GM18867 (cell line): ENCODE data around the gene KRTAP19-4.
"Not testable (repeated sequence)": the region's sequence is repeated elsewhere in the genome, so short reads cannot be mapped to it uniquely, and the experiment has no call there.

Source experiments
- ATAC-seq: cut with Tn5 transposase; IDR thresholded peaks from one replicate; pipeline ENCODE4 v1.9.1; 2021; ENCODE audit warnings: mild to moderate bottlenecking, moderate library complexity; ENCODE audit not compliant: unreplicated experiment

KRTAP19-4 gene, protein sequence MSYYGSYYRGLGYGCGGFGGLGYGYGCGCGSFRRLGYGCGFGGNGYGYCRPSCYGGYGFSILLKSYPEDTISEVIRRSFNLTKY

DNA sequence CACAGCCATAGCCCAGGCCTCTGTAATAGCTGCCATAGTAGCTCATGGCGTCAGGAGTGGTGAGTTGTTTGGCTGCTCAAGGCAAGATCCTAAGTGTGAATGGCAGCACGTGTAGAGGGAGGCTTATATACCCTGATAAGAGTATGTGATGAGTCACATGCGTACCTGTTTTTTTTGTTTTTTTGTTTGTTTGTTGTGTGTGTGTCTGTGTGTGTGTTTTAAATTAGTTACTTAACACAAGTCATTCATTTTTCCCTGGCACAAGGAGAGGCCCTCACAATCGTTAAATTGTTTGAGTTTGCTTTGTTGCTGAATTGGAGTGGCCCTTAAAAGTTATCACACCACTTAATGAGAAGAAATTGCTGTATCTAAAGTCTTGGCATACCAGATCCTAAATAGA lies at the start of gene KRTAP19-4:
Gene KRTAP19-4 (minus strand): TSS at position 101 of the 400 bp plus-strand sequence. CDS start 55 bp downstream, at position 46.
- ATAC-seq = no peak

DNA sequence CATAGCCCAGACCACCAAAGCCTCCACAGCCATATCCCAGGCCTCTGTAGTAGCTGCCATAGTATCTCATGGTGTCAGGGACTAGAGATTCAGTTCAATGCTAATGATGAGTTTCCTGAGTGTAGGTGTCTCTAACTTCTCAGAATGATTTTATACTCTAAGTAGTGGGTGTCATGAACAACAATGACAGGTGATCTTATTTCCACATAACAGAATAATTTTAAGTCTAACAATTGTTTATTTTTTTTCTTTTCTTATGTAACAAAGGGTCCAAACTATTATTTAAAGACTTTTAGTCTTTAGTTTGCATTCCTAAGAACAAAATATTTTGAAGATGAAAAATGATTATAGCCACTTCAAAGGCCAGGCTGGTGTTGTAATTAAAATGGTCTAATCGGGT lies 44.8 kb upstream of the KRTAP19-4 start, which contains the start of gene KRTAP19-6:
Gene KRTAP19-6 (minus strand): TSS at position 101 of the 400 bp plus-strand sequence. CDS start 31 bp downstream, at position 70.
- ATAC-seq = no peak

DNA sequence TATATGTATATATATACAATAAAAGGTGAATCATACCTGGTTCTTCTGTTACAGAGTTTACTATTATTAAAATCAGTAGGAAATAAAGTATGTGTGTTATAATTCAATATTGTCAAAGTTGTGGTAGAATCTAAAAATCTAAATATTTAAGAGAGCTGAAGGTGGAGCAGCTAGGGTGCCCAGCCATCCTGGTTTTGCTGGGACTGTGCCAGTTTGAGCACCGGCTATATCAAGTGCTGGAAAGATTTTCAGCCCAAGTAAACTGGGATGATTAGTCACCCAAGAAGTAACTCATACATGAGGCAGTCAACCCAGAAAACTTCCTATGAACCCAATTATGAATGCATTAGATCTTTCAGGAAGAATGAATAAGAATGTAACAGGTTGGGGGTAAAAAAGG lies 21.9 kb upstream of the KRTAP19-4 start:
- ATAC-seq = no peak

DNA sequence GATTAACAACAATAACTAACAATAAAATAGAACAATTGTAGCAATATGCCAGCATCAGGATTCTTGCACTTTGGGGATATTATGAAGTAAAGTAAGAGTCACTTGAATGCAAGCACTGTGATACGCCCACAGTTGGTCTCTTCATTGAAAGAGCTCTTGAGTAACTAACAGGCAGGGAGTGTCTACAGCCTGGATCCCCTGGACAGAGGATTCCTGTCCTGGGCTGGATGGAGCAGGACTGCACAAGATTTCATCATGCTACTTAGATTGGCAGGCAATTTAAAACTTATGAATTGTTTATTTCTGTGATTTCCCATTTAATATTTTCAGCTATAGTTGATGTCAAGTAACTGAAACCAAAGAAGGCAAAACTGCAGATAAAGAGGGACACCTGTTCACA lies 18.7 kb upstream of the KRTAP19-4 start:
- no peak for ATAC-seq

DNA sequence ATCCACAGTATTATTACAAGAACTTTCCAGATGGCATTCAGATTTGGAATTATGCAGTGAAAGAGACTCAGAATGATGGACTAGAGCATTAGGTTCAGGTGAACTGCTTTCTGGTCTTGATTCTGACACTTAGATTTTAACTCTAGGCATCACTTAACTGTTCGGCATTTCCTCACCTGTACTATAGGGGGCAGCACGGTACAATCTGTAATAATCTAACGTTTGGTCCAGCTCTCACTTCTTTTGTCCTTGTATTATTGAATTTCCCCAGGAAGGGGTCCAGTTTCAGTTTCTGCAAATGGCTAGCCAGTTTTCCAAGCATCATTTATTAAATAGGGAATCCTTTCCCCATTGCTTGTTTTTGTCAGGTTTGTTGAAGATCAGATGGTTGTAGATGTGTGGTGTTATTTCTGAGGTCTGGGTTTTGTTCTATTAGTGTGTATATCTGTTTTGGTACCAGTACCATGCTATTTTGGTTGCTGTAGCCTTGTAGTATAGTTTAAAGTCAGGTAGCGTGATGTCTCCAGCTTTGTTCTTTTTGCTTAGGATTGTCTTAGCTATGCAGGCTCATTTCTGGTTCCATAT lies 8.7 kb upstream of the KRTAP19-4 start:
- not testable (repeated sequence) for ATAC-seq

DNA sequence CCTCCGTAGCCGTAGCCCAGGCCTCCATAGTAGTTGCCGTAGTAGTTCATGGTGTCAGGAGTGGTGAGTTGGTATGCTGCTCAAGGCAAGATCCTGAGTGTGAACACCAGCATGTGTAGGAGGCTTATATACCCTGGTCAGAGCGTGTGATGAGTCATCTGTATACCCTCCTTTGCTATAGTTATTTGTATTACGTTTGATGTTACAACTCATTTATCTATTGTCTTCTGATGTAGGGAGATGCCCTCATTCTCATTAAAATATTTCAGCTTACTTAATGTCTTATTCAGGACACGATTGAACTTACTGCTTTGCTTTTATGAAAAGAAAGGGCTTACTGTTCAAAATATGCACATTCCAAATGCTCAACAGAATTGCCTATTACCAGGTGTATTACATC lies 5.1 kb upstream of the KRTAP19-4 start, which contains the start of gene KRTAP19-5:
Gene KRTAP19-5 (minus strand): TSS at position 101 of the 400 bp plus-strand sequence. CDS start 51 bp downstream, at position 50.
- no peak for ATAC-seq

DNA sequence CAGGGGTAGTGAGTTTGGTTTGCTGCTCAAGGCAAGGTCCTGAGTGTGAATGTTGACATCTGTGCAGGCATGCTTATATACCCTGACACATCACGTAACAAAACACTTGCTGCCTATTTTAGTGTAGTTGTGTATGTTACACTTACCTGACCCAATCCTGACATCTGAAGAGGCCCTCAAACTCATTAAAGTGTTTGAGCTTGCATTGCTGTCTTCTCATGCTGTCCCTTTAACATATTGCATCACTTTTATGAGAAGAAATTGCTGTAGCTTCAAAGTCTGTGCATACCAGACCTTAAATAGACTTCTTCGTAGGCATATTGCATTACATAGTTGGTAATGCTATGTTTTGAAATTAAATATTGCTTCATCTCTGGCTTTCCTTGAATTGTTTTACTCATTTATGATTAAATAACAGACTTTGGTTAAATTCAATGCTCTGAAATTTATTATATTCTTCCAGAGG lies 5.0 kb downstream of the KRTAP19-4 start, which contains the start of gene KRTAP19-3:
Gene KRTAP19-3 (minus strand): TSS at position 51 of the 466 bp plus-strand sequence. CDS start 56 bp downstream, outside the sequence.
- no peak for ATAC-seq

DNA sequence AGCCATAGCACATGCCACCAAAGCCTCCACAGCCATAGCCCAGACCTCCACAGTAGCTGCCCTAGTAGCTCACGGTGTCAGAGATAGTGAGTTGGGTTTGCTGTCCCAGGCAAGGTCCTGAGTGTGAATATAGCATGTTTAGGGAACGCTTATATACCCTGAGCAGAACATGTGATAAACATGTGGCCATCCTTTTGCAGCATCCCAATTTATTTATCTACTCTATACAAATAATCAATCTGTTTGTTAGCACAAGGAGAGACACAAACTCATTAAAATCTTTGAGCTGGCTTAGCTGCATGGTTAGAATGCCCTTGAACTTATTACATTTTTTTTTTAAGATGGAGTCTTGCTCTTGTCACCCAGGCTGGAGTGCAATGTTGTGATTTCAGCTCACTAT lies 9.6 kb downstream of the KRTAP19-4 start, which contains the start of gene KRTAP19-2:
Gene KRTAP19-2 (minus strand): TSS at position 101 of the 400 bp plus-strand sequence. CDS start 88 bp downstream, at position 13.
- no peak for ATAC-seq

DNA sequence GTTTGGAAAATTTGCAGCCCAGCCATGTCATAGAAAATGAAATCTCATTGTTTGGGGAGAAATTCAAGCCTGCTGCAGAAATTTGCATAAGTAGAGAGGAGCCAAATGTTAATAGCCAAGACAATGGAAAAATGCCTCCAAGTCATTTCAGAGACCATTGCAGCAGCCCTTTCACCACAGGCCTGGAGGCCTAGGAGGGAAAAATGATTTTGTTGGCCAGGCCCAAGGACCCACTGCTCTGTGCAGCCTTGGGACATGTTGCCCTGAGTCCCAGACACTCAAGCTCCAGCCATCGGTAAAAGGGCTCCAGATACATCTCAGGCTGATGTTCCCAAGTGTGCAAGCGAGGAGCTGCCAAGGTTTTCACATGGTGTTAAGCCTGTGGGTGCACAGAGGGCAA lies 10.8 kb downstream of the KRTAP19-4 start:
- no peak for ATAC-seq

DNA sequence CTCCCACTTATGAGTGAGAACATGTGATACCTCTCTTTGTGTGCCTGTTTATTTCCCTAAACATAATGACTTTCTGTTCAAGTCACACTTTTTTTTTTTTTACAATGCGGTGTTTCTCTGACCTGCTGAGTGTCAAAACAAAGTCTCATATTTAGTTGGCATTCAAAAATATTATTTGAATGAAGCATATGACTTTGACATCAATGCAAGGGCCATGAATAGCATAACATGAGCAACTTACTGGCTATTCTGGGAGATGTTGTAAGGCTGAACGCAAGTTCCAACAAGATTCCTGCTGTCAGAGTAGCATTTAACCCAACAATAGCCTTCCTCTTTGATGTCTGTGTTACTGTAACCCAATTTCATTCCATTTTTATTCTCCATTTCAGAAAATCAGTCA lies 14.8 kb downstream of the KRTAP19-4 start:
- ATAC-seq = no peak

DNA sequence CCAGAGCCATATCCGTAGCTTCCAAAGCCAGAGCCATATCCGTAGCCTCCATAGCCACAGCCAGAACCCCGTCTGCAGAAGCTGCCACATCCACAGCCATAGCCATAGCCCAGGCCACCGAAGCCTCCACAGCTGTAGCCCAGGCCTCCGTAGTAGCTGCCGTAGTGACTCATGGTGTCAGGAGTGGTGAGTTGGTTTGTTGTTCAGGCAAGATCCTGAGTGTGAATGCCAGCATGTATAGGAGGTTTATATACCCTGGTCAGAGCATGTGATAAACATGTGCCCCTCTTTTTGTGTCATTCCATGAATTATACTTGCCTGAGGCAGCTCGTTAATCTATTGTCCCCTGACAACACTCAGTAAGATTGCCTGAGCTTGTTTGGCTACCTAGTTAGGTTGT lies 16.8 kb downstream of the KRTAP19-4 start, which contains the start of gene KRTAP19-1:
Gene KRTAP19-1 (minus strand): TSS at position 223 of the 400 bp plus-strand sequence. CDS start 50 bp downstream, at position 173.
- no peak for ATAC-seq

DNA sequence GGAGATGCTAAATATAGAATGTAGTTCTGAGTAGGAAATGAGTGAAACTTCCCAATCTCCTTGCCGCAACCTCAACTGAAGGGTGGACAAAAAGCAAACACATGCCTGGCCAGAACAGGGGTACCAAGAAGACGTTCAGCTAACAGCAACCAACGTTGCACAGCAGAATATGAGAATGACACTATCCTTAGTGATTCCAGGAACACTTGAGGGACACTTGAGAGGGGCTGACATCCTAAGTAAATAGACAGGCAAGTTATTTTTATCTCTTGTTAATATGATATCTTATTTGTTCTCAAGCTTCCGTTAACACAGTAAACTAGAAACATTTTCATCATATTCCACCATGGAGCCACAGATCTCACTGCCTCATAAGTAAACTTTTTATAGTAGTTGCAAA lies 17.7 kb downstream of the KRTAP19-4 start:
- no peak for ATAC-seq

DNA sequence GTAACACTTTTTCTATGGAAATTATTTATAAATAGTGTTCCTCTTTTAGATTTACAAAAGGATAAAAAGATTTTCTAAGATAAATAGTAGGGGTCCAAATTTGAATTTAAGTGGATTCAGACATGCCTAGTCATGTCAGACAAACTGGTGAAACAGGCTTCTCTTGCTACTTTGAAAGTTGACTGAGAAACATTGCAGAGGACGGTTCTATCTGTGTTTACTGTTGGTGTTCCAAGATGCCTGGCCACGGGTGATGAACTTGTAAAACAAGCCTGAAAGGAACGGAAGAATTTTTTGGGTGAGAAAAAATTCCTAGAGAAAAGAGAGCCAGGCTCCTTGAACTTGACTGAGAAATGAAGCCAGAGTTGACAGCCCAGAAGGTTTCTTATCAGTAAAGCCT lies 19.0 kb downstream of the KRTAP19-4 start:
- ATAC-seq = no peak

DNA sequence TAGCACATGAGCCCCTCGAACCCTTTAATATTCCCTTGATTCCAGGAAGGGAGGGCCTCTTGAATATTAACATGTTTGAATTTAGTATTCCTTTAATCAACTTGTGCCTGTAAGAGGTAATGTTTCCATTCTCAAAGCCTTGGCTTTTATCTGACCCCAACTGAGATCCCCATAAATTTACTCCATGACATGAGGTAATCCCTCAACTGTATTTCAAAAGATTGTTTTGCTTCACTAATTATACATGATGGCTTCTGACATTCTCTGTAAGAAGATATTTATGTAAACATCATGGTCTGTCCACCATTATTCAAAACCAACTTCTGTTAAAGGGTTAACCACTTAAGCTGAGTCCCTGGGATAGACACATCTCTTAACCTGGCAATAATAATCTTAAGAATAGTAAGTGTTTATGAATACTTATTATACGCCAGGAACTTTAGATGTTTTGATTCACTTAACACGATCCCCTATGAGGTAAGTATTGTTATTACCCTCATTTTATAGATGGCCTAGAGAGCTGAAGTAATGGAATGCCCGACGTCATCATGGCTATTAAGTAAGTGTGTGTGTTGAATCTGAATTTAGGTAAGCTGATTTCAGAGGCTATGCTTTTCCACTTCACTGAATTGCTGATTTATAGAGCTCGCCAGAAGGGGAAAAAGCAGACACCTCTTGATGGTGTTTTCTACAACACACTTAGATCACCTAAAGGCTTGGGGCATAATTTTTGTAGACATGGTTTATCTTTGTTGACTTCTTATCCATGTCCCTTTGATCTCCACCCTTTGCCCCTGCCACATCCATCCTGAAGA lies 27.9 kb downstream of the KRTAP19-4 start:
- ATAC-seq = no peak

DNA sequence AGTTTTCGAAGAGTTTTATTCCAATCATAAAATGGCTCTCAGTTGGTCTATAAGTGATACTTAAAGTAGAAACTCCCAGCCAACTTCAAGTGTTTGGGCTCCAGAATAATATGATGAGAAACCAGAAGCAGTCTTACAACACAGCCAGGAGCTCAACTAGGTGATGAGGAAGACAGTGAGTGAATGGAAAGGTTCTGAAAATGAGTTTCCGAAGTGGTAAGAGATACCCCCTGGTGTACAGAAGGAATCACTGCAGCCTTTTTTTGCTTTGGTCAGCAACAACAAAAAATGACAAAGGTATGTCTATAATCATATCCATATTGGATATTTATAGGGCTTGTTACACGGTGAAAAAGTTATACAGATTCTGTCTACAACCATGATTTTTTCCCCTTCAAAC lies 33.3 kb downstream of the KRTAP19-4 start:
- ATAC-seq = no peak

DNA sequence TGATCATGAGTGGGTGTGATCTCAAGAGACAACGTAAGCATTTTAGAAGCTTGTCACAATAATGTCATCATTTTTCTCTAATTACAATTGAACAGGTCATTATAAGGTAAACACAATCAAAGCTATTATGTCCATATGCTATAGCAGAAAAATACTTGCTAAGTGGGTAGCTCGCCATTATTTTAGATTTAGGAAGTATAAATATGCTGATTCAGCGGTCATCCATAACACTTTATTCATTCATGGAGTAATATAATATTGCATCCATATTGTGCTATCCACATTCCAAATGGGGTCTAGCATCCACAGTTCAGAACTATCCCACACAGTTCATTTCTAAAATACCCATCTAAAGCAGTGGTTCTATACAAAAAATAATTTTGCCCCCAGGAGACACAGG lies 48.5 kb downstream of the KRTAP19-4 start:
- ATAC-seq = no peak

DNA sequence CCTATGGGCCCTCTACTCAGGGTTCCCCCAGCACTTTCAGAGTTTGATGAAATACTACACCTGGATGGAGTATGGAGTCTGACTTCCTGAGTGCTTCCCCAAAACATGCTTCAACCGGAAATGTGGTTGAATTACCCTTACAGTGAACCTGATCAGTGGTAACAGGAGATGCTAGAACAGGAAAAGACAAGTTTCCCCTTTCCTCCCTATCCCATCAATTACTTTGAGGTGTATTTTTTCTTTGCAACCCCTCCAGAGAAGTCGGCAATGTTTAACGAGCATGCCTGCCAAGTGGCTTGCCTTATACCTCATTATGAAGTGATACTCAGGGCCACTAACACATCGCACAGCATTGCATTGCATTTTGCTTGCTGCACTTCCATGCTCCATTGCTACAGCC lies 49.9 kb downstream of the KRTAP19-4 start:
- ATAC-seq = no peak
